ENCODE results near the gene TXNRD3. TPM values are rescaled to one million over a fixed set of nuclear protein-coding genes. Genes with fewer than 3 reads are reported as not detected.

Gene TXNRD3
- total and polyA plus RNA-seq, 4 donors = 7.0 to 11.0 (median 7.7) TPM

GRCh38 chr3:126618021-126618420 lies 36.9 kb downstream of the TXNRD3 start:
- Histone ChIP-seq H3K27ac (ENCODE audit: low read depth in 1 of 2, low read length in 2 of 2) (no peak overlapping the region), H3K36me3 (ENCODE audit: control insufficient read depth in 4 of 4, insufficient read depth in 3 of 4, low read depth in 1 of 4, low read length in 3 of 4) (peaks cover 0 to 11% (median 5%) of the 10 kb centered on the region in 4 donors), H3K9ac (ENCODE audit: low read depth in 1 of 2, low read length in 2 of 2) (no peak overlapping the region), H3K27me3 (ENCODE audit: control insufficient read depth in 4 of 4, insufficient read depth in 4 of 4, low read length in 3 of 4) (no peaks in the 10 kb centered on the region), H3K4me1 (ENCODE audit: control insufficient read depth in 4 of 4, insufficient read depth in 4 of 4, low read length in 3 of 4) (no peaks in the 10 kb centered on the region), H3K4me3 (ENCODE audit: low read depth in 1 of 3, low read length in 3 of 3) (no peak overlapping the region), H3K9me3 (ENCODE audit: control insufficient read depth in 4 of 4, low read length in 3 of 4) (no peaks in the 10 kb centered on the region)
- 96% methylated on average over 1 of the region's 1 CpG for WGBS
- no peak for DNase-seq (ENCODE audit: low spot score)
- TF ChIP-seq NR2F2 (IDR thresholded peaks at IDR 0.05) (no peak), JUND (IDR thresholded peaks at IDR 0.05) (no peak), FOXA2 (IDR thresholded peaks at IDR 0.05) (no peak), EGR1 (IDR thresholded peaks at IDR 0.05; ENCODE audit: low read depth in 2 of 2) (no peak), GABPA (IDR thresholded peaks at IDR 0.05 in 1 of 2, conservative IDR thresholded peaks at IDR 0.05 in 1 of 2) (no peak), SP1 (IDR thresholded peaks at IDR 0.05) (no peak), HNF4A (conservative IDR thresholded peaks at IDR 0.05) (no peak), ATF3 (IDR thresholded peaks at IDR 0.05) (no peak), MAX (IDR thresholded peaks at IDR 0.05) (no peak)

GRCh38 chr3:126617571-126617970 lies 37.4 kb downstream of the TXNRD3 start:
- H3K4me1 ChIP-seq (ENCODE audit: control insufficient read depth in 4 of 4, insufficient read depth in 4 of 4, low read length in 3 of 4) = no peaks in the 10 kb centered on the region
- H3K4me3 ChIP-seq (ENCODE audit: low read depth in 1 of 3, low read length in 3 of 3) = no peak overlapping the region
- H3K36me3 ChIP-seq (ENCODE audit: control insufficient read depth in 4 of 4, insufficient read depth in 3 of 4, low read depth in 1 of 4, low read length in 3 of 4) = peaks cover 0 to 11% (median 5%) of the 10 kb centered on the region in 4 donors
- no peaks in the 10 kb centered on the region for H3K27me3 ChIP-seq (ENCODE audit: control insufficient read depth in 4 of 4, insufficient read depth in 4 of 4, low read length in 3 of 4)
- DNase-seq (ENCODE audit: low spot score) = no peak
- H3K9me3 ChIP-seq (ENCODE audit: control insufficient read depth in 4 of 4, low read length in 3 of 4) = no peaks in the 10 kb centered on the region
- H3K9ac ChIP-seq (ENCODE audit: low read depth in 1 of 2, low read length in 2 of 2) = no peak overlapping the region
- TF ChIP-seq EGR1 (IDR thresholded peaks at IDR 0.05; ENCODE audit: low read depth in 2 of 2) (no peak), SP1 (IDR thresholded peaks at IDR 0.05) (no peak), RXRA (IDR thresholded peaks at IDR 0.05) (no peak), CTCF (IDR thresholded peaks at IDR 0.05; ENCODE audit: low read depth, low read length, missing input control) (no peak), FOXA1 (IDR thresholded peaks at IDR 0.05) (no peak), NR2F2 (IDR thresholded peaks at IDR 0.05) (no peak), REST (IDR thresholded peaks at IDR 0.05) (no peak), RAD21 (IDR thresholded peaks at IDR 0.05) (no peak), HNF4G (IDR thresholded peaks at IDR 0.05) (no peak)
- no peak overlapping the region for H3K27ac ChIP-seq (ENCODE audit: low read depth in 1 of 2, low read length in 2 of 2)

Measured in liver (tissue), 9 donors.